LNCaP clone FGC (cell line): ENCODE data around the gene CREB1.
"Not testable (repeated sequence)": the region's sequence is repeated elsewhere in the genome, so short reads cannot be mapped to it uniquely, and the experiment has no call there.

ENCODE experiments used
- DNase-seq: peaks from one replicate; pipeline ENCODE4 v3.0.0-alpha.2; 2011; ENCODE audit warnings: low read depth
- H3K4me3 ChIP-seq: 2 replicates; pipeline ENCODE4 v1.5.1; 2011; ENCODE audit warnings: mild to moderate bottlenecking, low read depth, low read length, control low read depth
- CTCF ChIP-seq: IDR thresholded peaks from 2 replicates; pipeline ENCODE4 v1.5.1; 2012; ENCODE audit warnings: mild to moderate bottlenecking; ENCODE audit not compliant: control insufficient read depth, insufficient read depth; ENCODE audit errors: extremely low read depth

CREB1 gene

GRCh38 chr2:207632575-207633493, 103.1 kb downstream of the CREB1 start:
- no peak for DNase-seq
- TF ChIP-seq CTCF, result no peak
- H3K4me3 ChIP-seq, result no peak overlapping the region

GRCh38 chr2:207633686-207634085, 103.9 kb downstream of the CREB1 start:
- no peak for DNase-seq
- no peak overlapping the region for H3K4me3 ChIP-seq
- TF ChIP-seq CTCF, result no peak

GRCh38 chr2:207635468-207636200, 105.9 kb downstream of the CREB1 start:
- no peak for TF ChIP-seq CTCF
- H3K4me3 ChIP-seq, result no peak overlapping the region
- DNase-seq, result no peak

- DNase-seq, H3K4me3 ChIP-seq: not testable (repeated sequence)
These were observed 109.5 kb downstream of the CREB1 start for GRCh38 chr2:207639288-207639687.

- no peak overlapping the region for H3K4me3 ChIP-seq
- DNase-seq, result no peak
- no peak for TF ChIP-seq CTCF
These were observed 110.4 kb downstream of the CREB1 start for GRCh38 chr2:207640160-207640559.

GRCh38 chr2:207640661-207641060, 110.9 kb downstream of the CREB1 start:
- no peak for TF ChIP-seq CTCF
- DNase-seq, result no peak
- no peak overlapping the region for H3K4me3 ChIP-seq

GRCh38 chr2:207643892-207644291, 114.1 kb downstream of the CREB1 start:
- DNase-seq, result no peak
- no peak for TF ChIP-seq CTCF

GRCh38 chr2:207646582-207646981, 116.8 kb downstream of the CREB1 start:
- not testable (repeated sequence) for H3K4me3 ChIP-seq, DNase-seq

More at GRCh38 chr2:207643892-207644291, 114.1 kb downstream of the CREB1 start:
- no peak overlapping the region for H3K4me3 ChIP-seq
